Panc1 (cell line): ENCODE measurements around the gene GCK.

Experiments used
- CTCF ChIP-seq: fragments of 450-650 bp; IDR thresholded peaks from 2 replicates; pipeline ENCODE4 v1.5.1; 2017; ENCODE audit warnings: mild to moderate bottlenecking
- POLR2AphosphoS5 ChIP-seq: IDR thresholded peaks from 2 replicates; pipeline ENCODE4 v1.6.1; 2012; ENCODE audit warnings: mild to moderate bottlenecking, low read depth, low read length, moderate library complexity
- REST ChIP-seq, 2 experiments: IDR thresholded peaks; 2 replicates each; pipeline ENCODE4 v1.6.1; 2011 to 2012; ENCODE audit warnings: low read depth in 2 of 2, control low read depth in 1 of 2, low read length in 1 of 2, mild to moderate bottlenecking in 1 of 2, moderate library complexity in 1 of 2; ENCODE audit not compliant: insufficient read depth in 1 of 2

- TF ChIP-seq CTCF (no peak), REST (IDR thresholded peaks at IDR 0.05; ENCODE audit: insufficient read depth in 1 of 2, low read depth in 2 of 2, low read length in 1 of 2) (no peak), POLR2AphosphoS5 (no peak)
These were observed 35.1 kb upstream of the GCK start for GRCh38 chr7:44224080-44224973.
